GM21786 (cell line): ENCODE results near the gene ARHGDIA.

ENCODE experiments used
- ATAC-seq: cut with Tn5 transposase; IDR thresholded peaks from one replicate; pipeline ENCODE4 v1.9.1; 2021; ENCODE audit not compliant: unreplicated experiment

The ARHGDIA gene

DNA sequence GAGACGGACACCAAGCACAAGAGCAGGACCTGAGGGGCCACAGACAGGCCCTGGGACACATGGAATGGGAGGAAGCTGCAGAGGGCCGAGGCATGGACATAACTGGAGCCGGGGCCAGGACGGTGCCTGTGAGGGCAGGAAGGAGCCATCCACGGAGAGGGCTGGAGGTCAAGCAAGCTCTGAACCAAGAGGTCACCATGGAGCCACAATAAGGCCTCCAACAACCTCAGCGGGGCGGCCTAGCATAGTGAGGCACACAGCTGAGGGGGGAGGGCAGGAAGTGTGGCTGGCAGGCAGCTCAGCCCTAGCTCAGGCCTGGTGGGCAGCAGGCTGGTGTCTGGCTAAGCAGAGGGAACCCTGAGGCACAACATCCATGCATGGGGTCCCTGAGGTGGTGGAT lies 42.5 kb downstream of the ARHGDIA start:
- no peak for ATAC-seq

DNA sequence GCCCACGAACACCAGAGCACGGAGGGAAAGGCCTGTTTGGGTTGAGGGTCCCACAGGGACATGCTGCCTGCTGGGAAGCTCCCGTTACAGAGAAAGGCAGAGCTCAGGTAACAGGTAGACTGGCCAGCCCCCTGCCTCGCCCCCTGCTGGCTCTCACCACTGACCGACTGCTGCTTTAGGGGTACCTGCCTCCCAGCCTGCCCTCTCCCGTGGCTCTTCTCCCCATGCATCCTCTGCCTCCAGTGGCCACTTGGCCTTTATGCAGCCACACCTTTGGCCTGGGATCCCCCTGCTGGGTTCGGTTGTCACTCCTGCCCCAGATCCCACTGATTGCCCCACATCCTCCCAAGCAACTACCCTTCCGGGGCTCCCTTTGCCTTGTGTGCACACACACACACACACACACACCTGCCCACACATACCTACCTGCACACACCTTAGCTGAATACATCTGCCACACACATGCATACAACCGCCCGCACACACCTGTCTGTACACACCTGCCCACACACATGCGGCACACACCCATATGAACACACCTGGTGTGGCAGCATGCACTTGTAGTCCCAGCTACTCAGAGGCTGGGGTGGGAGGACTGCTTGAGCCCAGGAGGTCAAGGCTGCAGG lies 45.2 kb downstream of the ARHGDIA start:
- no peak for ATAC-seq

DNA sequence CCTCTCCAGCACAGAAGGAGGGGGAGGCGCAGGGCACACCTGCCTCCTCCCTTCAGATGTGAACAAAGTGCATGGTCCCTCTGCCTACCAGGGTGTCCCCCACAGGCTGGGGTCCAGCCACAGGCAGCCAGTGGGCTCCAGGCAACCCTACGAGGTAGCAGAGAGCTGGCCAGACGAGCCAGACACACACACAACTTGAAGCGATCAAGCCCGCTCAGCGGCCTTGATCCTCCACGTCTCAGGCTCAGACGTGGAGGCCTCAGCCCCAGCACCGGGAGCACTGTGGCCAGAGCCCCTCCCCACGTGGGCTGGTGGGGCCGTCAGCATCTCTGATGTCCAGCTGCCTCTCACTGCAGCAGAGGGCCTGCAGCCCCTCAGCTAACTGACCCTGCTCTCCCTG lies 46.5 kb downstream of the ARHGDIA start:
- ATAC-seq = no peak

DNA sequence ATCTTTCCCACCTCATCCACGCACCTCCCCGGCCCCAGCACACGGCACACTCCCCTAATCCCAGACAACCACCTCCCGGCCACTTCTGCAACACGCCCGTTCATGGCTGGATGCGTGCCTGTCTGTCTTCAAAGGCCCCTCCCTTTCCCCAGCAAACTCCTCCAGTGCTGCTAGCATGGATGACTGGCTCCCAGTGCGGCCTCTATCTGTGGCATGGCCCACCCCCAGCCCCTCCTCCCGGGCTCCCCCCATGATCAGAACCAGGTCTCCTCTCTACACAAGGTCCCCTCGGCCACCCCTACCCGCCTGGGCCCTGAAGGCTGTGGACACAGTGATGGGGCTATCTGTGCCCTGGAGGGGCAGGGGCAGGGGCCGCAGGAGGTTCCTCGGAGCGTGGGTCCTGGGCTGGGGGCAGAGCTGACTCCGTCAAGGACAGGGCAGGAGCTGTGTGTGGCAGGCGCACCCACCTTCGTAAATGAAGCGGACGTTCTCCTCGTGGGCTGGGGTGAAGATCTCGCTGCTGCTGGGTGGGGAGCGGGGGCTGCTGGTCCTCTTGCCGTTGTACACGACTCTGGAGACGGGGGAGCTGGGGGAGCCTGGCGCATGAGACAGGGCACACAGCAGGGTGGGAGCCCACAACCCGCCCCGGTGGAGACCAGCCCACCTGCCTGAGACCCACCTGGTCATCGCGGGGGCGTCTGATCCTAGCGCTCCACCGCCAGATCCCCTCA lies 47.2 kb downstream of the ARHGDIA start:
- no peak for ATAC-seq

DNA sequence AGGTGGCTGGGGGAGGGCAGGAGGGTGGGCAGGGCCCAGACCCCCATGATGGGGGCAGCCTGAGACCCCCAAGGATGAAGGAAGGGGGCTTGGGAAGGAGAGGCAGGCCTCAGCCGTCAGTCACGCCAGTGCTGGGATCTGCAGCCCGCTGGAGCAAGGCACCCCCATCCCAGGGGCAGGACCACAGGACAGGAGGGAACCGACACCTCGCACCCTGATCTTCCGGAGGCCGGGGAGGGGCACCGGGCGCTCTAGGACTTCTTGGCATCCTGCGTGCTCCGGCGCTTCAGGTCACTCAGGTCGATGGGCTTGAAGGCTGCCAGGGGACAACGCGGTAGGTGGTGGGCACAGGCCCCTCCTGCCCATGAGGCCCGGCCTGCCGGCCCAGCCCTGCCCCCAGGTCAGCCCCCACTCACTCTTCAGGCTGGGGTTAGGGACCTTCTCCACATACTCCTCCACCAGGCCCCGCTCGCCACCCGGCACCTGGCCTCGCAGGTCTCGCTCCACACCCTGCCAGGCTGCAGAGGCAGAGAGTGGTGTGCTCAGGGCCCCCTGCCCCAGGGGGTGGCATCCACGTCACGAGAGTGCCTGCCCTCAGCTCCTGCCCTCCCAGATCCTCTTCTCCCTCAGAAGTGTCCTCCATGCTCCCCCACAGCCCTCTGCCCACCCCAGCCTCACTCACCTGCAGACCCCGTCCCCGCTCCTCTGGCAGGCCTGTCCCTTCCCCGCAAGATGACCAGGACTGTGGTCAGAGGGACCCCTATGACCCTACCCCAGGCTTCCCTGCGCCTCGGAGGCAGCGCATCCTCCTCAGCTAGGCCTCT lies 47.9 kb downstream of the ARHGDIA start:
- ATAC-seq = no peak

DNA sequence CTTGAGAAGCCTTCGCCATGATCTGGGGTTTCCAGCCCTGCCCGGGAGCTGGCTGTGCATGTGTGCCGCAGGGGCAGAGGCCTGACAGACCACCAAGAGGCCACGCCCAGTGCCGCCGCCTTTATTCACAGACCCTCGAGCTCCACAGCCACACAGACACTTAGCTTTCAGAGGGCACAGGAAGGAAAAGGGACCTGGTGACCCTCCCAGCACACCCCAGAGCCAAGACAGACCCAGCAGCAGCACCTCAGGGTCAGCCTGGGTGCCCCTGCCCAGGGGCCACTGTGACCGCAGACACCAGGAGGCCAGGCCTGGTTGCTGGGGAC lies 48.9 kb downstream of the ARHGDIA start:
- ATAC-seq = no peak

DNA sequence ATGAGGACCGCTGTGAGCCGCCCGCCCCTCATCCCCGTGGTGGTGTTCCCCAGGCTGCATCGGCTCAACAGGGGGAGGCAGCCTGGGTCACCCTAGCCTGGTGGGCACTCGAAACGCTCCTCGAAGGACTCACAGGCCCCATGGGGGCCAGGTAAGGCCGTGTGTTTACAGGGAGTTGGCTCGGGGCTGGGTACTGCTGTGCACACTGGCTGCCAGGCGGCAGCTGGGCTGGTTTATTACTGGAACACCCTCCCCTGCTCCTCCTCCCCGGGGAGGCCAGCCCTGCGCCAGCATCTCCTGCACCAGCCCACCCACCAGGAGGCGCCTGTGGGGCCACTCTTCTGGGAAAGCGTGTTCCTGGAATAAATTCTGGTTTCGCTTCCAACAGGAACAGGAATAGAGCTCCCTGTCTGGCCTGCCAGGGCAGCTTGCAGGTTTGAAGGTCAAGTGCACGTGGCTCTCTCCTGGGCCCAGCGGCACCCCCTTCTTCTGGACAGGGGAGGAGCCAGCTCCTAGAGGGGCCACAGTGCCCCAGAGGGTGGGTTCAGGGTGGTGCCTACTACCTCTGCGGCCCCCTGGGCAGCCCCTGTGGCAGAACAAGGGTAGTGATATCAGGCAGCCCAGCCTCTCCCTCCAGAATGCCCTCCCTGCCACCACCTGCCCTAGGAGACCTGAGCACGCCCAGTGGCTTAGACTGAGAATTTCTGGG lies 49.4 kb downstream of the ARHGDIA start:
- ATAC-seq = no peak

DNA sequence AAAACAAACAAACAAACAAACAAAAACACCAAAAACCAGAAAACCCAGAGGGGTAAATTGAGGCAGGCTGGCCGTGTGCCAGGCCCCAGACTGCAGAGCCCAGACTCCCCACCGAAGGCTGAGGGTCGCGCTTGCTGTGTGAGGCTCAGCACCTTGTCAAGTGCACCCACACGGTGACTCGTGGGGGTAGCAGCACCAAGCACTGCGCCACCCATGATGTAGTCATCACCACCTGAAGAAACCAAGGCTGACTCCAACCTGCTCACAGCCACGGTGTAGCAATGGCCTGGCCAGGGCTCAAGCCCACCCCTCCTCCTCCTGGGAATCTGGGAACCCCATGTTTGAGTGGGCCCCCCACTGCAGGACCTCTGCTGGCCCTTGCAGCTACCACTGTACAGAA lies 50.0 kb downstream of the ARHGDIA start:
- no peak for ATAC-seq

DNA sequence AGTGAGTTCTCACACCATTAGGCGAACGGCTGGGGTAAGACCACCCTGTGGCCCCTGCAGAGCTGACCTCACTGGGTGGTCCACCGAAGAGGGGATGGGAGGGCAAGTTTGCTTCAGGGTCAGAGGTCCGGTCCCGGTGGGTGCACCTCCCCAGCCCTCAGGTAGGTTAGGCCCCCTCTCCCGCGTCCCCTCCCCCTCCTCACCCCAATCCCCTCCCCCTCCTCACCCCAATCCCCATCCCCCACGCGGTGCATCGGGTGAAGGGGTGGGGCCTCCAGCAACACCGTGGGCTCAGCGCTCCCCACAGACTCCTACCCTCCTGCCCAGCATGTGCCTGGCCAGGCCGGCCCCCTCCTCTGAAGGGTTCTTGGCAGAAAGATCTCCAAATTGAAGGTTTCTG lies 51.4 kb downstream of the ARHGDIA start:
- no peak for ATAC-seq

DNA sequence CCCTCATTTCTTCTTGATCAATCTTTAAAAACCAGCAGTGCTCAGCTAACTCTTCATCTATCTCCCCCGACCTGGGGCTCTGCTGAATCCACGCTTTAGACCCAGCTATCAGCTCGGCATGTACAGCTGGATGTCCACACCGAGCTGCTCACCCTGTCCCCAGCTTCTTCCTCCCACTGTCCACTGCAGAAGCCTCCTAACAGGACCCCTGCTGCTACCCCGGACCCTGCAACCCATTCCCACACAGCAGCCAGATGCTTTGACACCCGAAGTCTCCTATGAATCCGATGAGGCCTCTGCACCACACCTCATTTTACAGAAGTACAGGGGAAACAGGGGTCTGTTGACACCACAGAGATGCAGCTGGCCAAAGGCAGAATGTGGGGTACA lies 53.4 kb downstream of the ARHGDIA start:
- no peak for ATAC-seq
